Urinary bladder (tissue), 4 donors: ENCODE data around the gene CPNE7. TPM values are rescaled to one million over a fixed set of nuclear protein-coding genes. Genes with fewer than 3 reads are reported as not detected.

Experiments used
- DNase-seq: peaks from one replicate; pipeline ENCODE4 v3.0.0-alpha.2; 2015; ENCODE audit errors: extremely low spot score
- H3K27ac ChIP-seq: one replicate; pipeline ENCODE4 v1.5.1; 2013; ENCODE audit warnings: low read depth, mild to moderate bottlenecking, moderate library complexity
- H3K36me3 ChIP-seq: one replicate; pipeline ENCODE4 v1.6.1; 2013; ENCODE audit warnings: mild to moderate bottlenecking, moderate library complexity; ENCODE audit not compliant: insufficient read depth
- H3K4me1 ChIP-seq: one replicate; pipeline ENCODE4 v1.6.1; 2013; ENCODE audit warnings: mild to moderate bottlenecking, moderate library complexity; ENCODE audit not compliant: insufficient read depth
- H3K4me3 ChIP-seq: one replicate; pipeline ENCODE4 v1.5.1; 2013; ENCODE audit warnings: low read depth, low read length
- WGBS: extraction: QIAGEN DNeasy Blood & Tissue Kit; methylation state at CpG from one replicate; pipeline ENCODE4 v1.1.7; 2013; 5-methylcytosine and 5-hydroxymethylcytosine counted together
- polyA plus RNA-seq: library from polyadenylated mRNA; stranded (reverse); fragments of 200-250 nt; gene quantifications from one replicate; pipeline ENCODE4 v1.2.3, GENCODE V29; 2013
- total RNA-seq: library from RNA; depleted of rRNA; stranded (reverse); fragments of >200 nt; gene quantifications from one replicate; pipeline ENCODE4 v1.2.3, GENCODE V29; 2014
- donor health status: healthy with polysubstance abuse.
- donor health status: healthy.

CPNE7 gene
- total RNA-seq (not detected), polyA plus RNA-seq (1.8 TPM)

DNA sequence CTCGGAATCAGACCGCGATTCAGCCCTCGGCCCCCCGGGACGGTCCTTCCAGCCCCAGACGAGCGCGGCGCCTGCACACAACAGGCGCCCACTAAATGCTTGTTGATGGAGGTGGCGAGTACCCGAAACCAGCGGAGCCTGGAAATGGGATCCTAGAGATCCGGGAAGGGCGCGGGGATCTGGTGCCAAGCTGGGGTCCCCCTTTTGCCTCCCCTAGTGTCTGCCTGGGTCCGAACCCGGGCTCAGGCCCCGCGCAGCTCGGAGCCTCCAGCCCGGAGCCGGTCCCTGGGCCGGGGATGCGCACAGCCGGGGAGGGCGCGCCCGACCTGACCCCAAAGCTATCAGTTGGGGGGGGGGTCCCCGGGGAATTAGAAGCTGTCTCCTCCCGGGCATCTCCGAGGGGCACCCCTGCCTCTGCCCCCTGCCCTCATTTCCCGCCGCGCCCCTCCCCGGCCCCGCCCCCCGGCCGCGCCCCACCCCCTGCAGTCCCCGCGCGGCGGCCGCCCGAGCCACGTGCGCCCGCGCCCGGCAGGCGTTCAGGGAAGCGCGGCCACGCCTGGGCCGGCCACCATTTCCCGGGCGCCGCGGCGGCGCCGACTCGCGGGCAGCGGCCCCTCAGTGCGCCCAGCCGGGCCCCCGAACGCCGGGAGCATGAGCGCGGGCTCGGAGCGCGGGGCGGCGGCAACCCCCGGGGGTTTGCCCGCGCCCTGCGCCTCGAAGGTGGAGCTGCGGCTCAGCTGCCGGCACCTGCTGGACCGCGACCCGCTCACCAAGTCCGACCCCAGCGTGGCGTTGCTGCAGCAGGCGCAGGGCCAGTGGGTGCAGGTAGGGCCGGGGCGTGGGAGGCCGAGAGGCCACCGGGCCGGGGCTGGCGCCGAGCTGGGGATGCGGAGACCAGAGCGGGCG lies at the start of gene CPNE7:
CPNE7 (plus strand) TSS at position 512 of the 906 bp plus-strand sequence; CDS start at position 652, 140 bp downstream.
- 1% methylated on average over 103 of the region's 103 CpGs for WGBS
- DNase-seq: no peak

DNA sequence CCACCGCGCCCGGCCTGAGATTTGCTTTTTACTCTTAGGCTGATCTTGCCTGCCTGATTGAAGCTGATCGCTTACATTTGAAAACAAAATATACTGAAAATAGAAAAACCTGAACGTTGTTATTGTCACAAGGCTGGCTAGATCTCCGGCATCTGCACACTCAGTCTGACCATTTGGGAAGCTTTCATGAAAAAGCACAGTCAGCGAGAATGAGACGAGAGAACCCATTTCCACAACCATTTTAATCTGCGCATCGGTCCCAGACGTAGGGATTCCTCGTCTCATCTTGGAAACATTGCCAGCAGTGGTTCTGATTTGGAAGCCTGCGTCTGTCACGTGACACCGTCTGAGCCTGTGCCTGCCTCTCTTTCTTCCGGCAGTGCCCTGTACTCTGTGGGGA lies 46.5 kb upstream of the CPNE7 start:
- no peak for DNase-seq
- 81% methylated on average over 16 of the region's 16 CpGs for whole genome bisulfite sequencing
- Histone ChIP-seq H3K4me3 (no peak overlapping the region), H3K4me1 (no peaks in the 10 kb centered on the region), H3K27ac (no peak overlapping the region), H3K36me3 (peaks cover 2% of the 10 kb centered on the region)

More for the DNA sequence above, at the start of gene CPNE7:
- peaks cover 3% of the 10 kb centered on the region for H3K4me1 ChIP-seq
- H3K27ac ChIP-seq: no peak within 1 kb of the TSS
- no peaks in the 10 kb centered on the region for H3K36me3 ChIP-seq
- peak within 1 kb of the TSS; percentile 38 for H3K4me3 ChIP-seq

DNA sequence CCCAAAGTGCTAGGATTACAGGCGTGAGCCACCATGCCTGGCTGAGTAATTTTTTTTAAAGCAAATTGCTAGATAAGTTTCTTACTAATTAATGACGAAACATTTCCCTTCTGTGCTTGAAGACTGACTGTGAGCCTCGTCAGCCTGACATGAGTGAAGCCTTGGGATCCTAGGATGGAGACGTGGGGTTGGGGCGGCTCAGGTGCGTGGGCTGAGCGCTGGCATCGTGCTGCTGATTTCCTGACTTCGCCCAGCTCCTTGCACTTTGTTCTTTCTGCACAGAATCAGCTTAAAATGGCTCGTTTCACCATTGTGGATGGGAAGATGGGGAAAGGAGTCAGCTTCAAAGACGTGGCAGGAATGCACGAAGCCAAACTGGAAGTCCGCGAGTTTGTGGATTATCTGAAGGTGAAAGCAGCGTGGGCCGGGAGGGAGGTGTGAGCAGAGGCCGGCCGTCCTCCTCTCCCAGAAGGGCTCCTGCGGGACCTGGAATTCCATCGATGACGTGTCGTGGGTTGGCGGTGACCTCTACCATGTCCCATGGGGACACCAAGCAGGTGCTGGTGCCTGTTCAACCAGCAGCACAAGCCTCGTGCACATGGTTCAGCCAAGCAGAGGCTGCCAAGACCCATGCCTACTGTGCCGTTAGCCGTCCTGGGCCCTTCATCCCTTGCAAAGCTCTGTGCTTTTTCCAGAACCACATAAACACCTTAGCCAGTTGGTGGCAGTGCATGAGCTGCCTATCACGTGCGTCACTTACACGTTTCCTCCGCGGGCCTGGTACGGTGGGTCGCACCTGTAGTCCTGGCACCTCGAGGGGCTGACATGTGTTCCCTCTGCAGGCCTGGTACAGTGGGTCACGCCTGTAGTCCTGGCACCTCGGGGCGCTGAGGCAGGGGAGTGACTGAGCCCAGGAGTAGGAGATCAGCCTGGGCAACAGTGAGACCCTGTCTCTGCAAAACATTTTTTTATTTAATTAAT lies 44.9 kb upstream of the CPNE7 start:
- DNase-seq: no peak
- H3K27ac ChIP-seq: no peak overlapping the region
- 90% methylated on average over 37 of the region's 37 CpGs for WGBS
- no peaks in the 10 kb centered on the region for H3K4me1 ChIP-seq
- no peak overlapping the region for H3K4me3 ChIP-seq
- peaks cover 2% of the 10 kb centered on the region for H3K36me3 ChIP-seq

DNA sequence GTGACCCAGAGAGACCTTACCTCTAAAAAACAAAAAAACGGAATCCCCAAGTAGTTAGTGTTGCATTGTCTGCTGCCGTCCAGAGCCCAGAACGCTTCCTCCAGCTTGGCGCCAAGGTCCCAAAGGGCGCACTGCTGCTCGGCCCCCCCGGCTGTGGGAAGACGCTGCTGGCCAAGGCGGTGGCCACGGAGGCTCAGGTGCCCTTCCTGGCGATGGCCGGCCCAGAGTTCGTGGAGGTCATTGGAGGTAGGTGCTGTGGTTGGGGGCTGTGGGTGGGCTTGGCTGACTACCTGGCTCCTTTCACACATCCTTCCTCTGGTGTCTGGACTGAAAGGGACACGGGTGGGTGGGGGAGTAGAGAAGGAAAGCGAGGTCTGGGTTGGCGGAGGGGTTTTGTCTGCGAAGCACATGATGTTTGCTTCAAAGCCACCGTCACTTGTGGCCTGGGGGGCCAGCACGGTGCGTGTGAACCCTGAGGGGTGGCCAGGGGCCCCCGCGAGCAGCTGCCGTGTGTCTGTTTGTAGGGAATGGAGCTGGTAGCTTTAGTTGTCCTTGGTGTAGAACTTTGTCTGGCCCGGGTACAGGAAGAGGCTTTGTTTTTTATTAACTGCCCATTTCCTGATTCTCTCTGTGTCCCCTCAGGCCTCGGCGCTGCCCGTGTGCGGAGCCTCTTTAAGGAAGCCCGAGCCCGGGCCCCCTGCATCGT lies 43.6 kb upstream of the CPNE7 start:
- H3K4me3 ChIP-seq: no peak overlapping the region
- H3K27ac ChIP-seq: no peak overlapping the region
- no peak for DNase-seq
- 89% methylated on average over 31 of the region's 31 CpGs for WGBS
- no peaks in the 10 kb centered on the region for H3K4me1 ChIP-seq
- H3K36me3 ChIP-seq: peaks cover 2% of the 10 kb centered on the region

DNA sequence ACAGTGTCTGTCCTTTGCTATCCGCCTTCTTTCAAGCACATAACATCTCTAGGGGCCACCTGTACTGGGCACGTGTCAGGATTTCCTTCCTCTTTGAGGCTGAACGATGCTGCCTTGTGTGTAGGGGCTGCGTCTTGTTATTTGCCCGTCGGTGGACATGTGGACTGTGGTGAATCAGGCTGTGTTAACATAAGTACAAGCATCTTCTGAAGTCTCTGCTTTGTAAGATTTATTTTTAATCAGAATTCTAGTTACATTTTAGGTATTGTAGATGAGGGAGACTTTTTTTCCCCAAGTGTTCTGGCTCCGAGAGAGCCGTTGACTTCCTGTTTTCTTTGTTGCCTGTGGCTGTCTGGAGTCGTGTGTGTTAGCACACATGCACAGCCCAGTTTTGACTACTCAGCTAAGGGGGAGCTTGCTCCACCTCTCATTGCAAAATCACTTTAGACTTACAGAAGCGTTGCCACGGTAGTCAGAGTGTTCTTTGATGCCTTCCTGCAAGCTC lies 41.3 kb upstream of the CPNE7 start:
- H3K36me3 ChIP-seq: peaks cover 3% of the 10 kb centered on the region
- no peak overlapping the region for H3K4me3 ChIP-seq
- no peak for DNase-seq
- H3K4me1 ChIP-seq: no peaks in the 10 kb centered on the region
- H3K27ac ChIP-seq: no peak overlapping the region
- 67% methylated on average over 11 of the region's 11 CpGs for WGBS

DNA sequence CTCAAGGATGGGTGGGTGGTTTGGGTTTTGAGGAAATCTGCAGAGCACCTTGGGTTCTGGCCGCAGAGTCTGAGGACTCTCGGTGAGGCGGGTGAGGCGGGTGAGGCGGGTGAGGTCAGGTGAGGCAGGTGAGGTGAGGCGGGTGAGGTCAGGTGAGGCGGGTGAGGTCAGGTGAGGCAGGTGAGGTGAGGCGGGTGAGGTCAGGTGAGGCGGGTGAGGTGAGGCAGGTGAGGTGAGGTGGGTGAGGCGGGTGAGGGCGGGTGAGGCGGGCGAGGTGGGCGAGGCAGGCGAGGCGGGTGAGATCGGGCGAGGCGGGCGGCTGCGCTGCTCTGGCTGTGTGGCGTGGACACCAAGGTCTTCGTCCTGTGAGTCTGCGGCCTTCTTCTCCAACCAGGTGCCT lies 39.2 kb upstream of the CPNE7 start:
- H3K4me3 ChIP-seq: no peak overlapping the region
- H3K36me3 ChIP-seq: peaks cover 3% of the 10 kb centered on the region
- 94% methylated on average over 22 of the region's 24 CpGs for WGBS
- no peak for DNase-seq
- H3K27ac ChIP-seq: no peak overlapping the region
- no peaks in the 10 kb centered on the region for H3K4me1 ChIP-seq

DNA sequence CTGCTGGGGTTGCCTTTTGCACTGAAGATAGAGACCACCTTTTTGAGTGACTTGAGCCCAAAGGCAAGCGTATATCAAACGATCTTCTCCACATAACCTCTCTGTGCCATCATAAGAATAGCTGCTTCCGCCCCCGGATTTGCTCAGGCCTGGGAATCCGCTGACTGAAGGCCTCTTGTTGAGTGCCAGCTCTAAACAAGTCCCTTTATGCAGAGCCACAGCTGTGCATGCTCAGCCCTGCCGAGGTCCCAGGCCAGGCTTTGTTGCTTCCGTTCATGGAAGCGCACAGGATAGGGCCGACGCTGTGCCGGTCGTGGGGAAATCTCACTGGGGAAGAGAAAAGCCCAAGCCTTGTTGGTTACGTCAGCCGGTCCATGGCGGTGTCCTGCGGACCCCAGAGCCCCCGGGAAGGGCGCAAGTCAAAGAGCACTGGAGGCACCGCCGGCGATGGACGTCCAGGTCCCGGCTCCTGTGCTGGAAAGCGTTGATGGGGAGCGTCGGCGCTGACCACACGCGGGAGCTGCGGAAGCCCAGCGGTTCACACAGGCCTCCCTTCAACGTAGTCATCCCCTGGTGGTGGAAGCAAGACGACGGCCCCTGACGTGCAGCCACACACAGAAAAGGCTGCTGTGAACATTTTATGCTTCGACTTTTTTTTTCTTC lies 38.5 kb upstream of the CPNE7 start:
- Histone ChIP-seq H3K27ac (no peak overlapping the region), H3K4me1 (no peaks in the 10 kb centered on the region), H3K4me3 (no peak overlapping the region), H3K36me3 (peaks cover 3% of the 10 kb centered on the region)
- DNase-seq: no peak
- 83% methylated on average over 36 of the region's 36 CpGs for WGBS

DNA sequence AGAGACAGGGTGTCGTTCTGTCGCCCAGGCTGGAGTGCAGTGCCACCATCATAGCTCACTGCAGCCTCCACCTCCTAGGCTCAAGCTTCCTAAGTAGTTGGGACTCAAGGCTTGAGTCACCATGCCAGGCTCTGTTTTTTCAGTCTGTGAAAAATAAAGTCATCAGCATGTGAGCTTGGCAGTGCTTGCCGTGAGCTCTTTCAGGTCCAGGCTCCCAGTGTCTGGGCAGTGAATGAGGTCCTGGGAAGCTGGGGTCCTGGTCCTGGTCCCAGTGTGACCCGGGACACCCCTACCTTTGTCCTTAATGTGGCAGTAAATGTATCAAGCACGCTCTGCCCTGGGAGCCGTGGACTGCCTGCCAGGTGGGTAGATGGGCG lies 38.0 kb upstream of the CPNE7 start:
- WGBS: 92% methylated on average over 7 of the region's 7 CpGs
- no peaks in the 10 kb centered on the region for H3K4me1 ChIP-seq
- no peak overlapping the region for H3K4me3 ChIP-seq
- peaks cover 3% of the 10 kb centered on the region for H3K36me3 ChIP-seq
- no peak overlapping the region for H3K27ac ChIP-seq
- DNase-seq: no peak

DNA sequence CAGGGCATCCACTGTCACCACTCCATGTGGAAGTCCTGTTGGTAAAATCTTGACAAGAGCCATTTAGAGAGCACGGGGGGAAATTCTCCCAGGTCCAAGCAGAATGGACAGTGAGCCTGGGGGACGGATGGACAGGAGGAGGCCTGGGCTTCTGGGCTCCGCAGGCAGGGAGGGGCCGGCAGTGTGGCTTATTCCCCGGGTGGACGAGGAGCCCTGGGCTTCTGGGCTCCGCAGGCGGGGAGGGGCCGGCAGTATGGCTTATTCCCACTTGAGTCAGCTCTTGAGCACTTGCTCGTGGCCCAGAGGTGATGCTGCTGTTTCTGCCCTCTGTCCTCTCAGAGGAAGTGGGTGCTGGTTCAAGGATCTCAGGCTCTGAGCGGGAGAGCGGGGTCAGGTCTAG lies 37.3 kb upstream of the CPNE7 start:
- H3K4me3 ChIP-seq: no peak overlapping the region
- H3K27ac ChIP-seq: no peak overlapping the region
- WGBS: 91% methylated on average over 12 of the region's 12 CpGs
- no peak for DNase-seq
- H3K4me1 ChIP-seq: no peaks in the 10 kb centered on the region
- peaks cover 3% of the 10 kb centered on the region for H3K36me3 ChIP-seq

DNA sequence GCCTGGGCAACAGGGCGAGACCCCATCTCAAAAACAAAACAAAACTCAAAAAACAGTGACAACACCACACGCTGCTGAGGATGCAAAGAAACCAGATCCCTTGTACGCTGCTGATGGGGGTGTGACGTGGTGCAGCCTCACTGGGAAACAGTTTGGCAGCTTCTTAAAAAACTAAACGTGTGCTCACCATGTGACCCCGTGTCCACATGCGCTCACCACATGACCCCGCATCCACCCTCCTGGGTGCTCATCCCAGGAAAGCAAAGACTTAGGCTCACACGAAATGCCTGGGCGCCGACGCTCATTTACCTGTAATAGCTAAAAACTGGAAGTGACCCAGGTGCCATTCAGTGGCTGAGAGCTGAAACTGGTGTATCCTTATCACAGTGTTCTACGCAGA lies 35.0 kb upstream of the CPNE7 start:
- peaks cover 6% of the 10 kb centered on the region for H3K36me3 ChIP-seq

DNA sequence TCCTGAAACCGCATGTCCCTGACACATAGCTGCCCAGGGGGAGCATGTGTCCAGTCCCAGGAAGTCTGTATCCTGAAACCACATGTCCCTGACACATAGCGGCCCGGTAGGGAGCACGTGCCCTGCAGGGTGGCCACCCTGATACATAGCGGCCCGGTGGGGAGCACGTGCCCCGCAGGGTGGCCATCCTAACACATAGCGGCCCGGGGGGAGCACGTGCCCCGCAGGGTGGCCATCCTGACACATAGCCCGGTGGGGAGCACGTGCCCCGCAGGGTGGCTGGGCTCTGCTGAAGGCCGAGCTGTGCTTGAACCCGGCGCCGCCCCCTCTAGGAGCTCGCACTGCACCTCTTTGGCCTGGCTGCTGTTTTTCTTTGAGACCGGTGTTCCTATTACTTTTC lies 33.8 kb upstream of the CPNE7 start:
- WGBS: 93% methylated on average over 21 of the region's 21 CpGs
- Histone ChIP-seq H3K4me3 (no peak overlapping the region), H3K36me3 (peaks cover 9% of the 10 kb centered on the region), H3K27ac (no peak overlapping the region), H3K4me1 (no peaks in the 10 kb centered on the region)
- DNase-seq: no peak

More for the DNA sequence above, 35.0 kb upstream of the CPNE7 start:
- DNase-seq: no peak
- Histone ChIP-seq H3K4me3 (no peak overlapping the region), H3K4me1 (no peaks in the 10 kb centered on the region), H3K27ac (no peak overlapping the region)
- WGBS: 85% methylated on average over 13 of the region's 13 CpGs

DNA sequence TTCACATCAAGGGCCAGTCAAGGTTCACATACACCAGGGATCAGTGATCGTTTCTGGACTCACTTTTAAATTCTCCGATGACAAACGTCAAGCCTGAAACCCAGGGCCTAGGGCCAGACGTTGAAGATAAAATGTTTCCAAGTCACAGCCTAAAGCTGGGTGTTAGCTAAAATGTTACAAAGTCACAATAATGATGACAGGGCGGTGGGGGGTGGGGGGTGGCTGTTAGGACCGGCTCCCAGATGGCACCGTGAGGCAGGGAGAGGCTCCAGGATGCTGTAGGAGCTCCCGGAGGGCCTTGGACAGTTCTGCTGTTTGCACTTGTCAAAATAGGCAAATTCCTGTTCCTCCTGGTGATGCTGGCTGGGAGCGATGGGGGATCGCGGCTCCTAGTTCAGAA lies 31.4 kb upstream of the CPNE7 start:
- peaks cover 7% of the 10 kb centered on the region for H3K36me3 ChIP-seq
- 90% methylated on average over 11 of the region's 11 CpGs for WGBS
- no peak for DNase-seq

DNA sequence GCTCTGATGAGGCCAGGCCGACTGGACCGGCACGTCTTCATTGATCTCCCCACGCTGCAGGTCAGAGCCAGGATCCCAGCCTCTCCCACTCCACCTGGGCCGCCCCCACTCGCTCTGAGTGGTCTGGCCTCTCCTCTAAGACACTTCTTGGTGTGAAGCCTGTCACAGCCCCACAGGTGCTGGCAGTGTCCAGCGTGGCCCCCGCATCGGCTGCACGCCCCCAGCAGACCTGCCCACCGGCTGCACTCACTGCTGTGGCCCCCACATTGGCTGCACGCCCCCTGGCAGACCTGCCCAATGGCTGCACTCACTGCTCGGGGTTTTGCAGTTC lies 30.9 kb upstream of the CPNE7 start:
- Histone ChIP-seq H3K4me3 (no peak overlapping the region), H3K36me3 (peaks cover 7% of the 10 kb centered on the region), H3K4me1 (no peaks in the 10 kb centered on the region), H3K27ac (no peak overlapping the region)
- 94% methylated on average over 13 of the region's 13 CpGs for WGBS
- DNase-seq: no peak

More for the DNA sequence above, 31.4 kb upstream of the CPNE7 start:
- H3K27ac ChIP-seq: no peak overlapping the region
- no peaks in the 10 kb centered on the region for H3K4me1 ChIP-seq
- no peak overlapping the region for H3K4me3 ChIP-seq
